HEK293T (cell line): ENCODE results near the gene EIF5.

Experiments used
- CTBP1 ChIP-seq: fragments of 450-650 bp; IDR thresholded peaks from 2 replicates; pipeline ENCODE4 v1.6.1; 2016; ENCODE audit warnings: borderline replicate concordance
- ELF4 ChIP-seq: fragments of 450-650 bp; IDR thresholded peaks from 2 replicates; pipeline ENCODE4 v1.6.1; 2017; ENCODE audit warnings: antibody characterized with exemption
- FOXM1 ChIP-seq: fragments of 450-650 bp; IDR thresholded peaks from 2 replicates; pipeline ENCODE4 v1.6.1; 2017; ENCODE audit warnings: mild to moderate bottlenecking, borderline replicate concordance
- LEF1 ChIP-seq: fragments of 450-650 bp; IDR thresholded peaks from 2 replicates; pipeline ENCODE4 v1.6.1; 2017; ENCODE audit warnings: mild to moderate bottlenecking, borderline replicate concordance
- NFRKB ChIP-seq: fragments of 450-650 bp; IDR thresholded peaks from 2 replicates; pipeline ENCODE4 v1.6.1; 2016; ENCODE audit warnings: mild to moderate bottlenecking, moderate library complexity
- PKNOX1 ChIP-seq: fragments of 450-650 bp; IDR thresholded peaks from 2 replicates; pipeline ENCODE4 v1.6.1; 2016
- SP1 ChIP-seq: fragments of 450-650 bp; IDR thresholded peaks from 2 replicates; pipeline ENCODE4 v1.6.1; 2017
- SUZ12 ChIP-seq: fragments of 450-650 bp; IDR thresholded peaks from 2 replicates; pipeline ENCODE4 v1.6.1; 2016; ENCODE audit warnings: mild to moderate bottlenecking
- ZNF384 ChIP-seq: fragments of 450-650 bp; IDR thresholded peaks from 2 replicates; pipeline ENCODE4 v1.6.1; 2016

GRCh38 chr14:103314496-103315277 is 19.4 kb upstream of the EIF5 start:
- TF ChIP-seq SP1 (no peak), CTBP1 (no peak), ELF4 (no peak), LEF1 (no peak), PKNOX1 (no peak), FOXM1 (no peak), SUZ12 (no peak), NFRKB (no peak), ZNF384 (0 out of 2 replicates have a peak, but pooled peaks have one; percentile 10)
